Testis (tissue), 3 donors: ENCODE measurements around the gene MRPS17. TPM values are rescaled to one million over a fixed set of nuclear protein-coding genes. Genes with fewer than 3 reads are reported as not detected.

Experiments
- DNase-seq: peaks from one replicate; pipeline ENCODE4 v3.0.0-alpha.2; 2019
- H3K27ac ChIP-seq, 2 donors: fragments of 200-600 bp; sonication (generic); one replicate each; pipeline ENCODE4 v1.5.1; 2019
- H3K27me3 ChIP-seq: fragments of 200-600 bp; sonication (generic); one replicate; pipeline ENCODE4 v1.5.1; 2019
- H3K36me3 ChIP-seq: fragments of 200-600 bp; sonication (generic); one replicate; pipeline ENCODE4 v1.5.1; 2017; ENCODE audit warnings: low read depth; ENCODE audit errors: missing control alignments
- H3K4me1 ChIP-seq: fragments of 200-600 bp; sonication (generic); one replicate; pipeline ENCODE4 v1.5.1; 2019
- H3K4me3 ChIP-seq, 2 donors: fragments of 200-600 bp; sonication (generic); one replicate each; pipeline ENCODE4 v1.5.1; 2017 to 2019
- H3K9me3 ChIP-seq: fragments of 200-600 bp; sonication (generic); one replicate; pipeline ENCODE4 v1.5.1; 2017
- POLR2A ChIP-seq: fragments of 450-650 bp; IDR thresholded peaks from one replicate; pipeline ENCODE4 v1.6.1; 2017; ENCODE audit warnings: antibody characterized with exemption, mild to moderate bottlenecking, moderate library complexity
- WGBS, 2 donors: methylation state at CpG; one replicate each; pipeline ENCODE4 v1.1.5; 2018; 5-methylcytosine and 5-hydroxymethylcytosine counted together
- intact Hi-C: fragments of 100-400 bp; cut with DNase I; formaldehyde crosslinking; loops from one replicate; pipeline ENCODE4 v1.15.1; 2023; ENCODE audit warnings: low total_unique reads
- polyA plus RNA-seq: library from polyadenylated mRNA; stranded (reverse); fragments of 350-450 nt; fragmentation: Illumina TruSeq; extraction: RNeasy Lipid Tissue Mini Kit (QIAGEN cat#74804); gene quantifications from one replicate; pipeline ENCODE4 v1.2.3, GENCODE V29; 2014; ENCODE audit warnings: low read depth, low replicate concordance; ENCODE audit not compliant: insufficient read depth
- total RNA-seq, 2 donors: library from RNA; depleted of rRNA; stranded (reverse); fragments of >200 nt; gene quantifications; one replicate each; pipeline ENCODE4 v1.2.3, GENCODE V29; 2016
- TF ChIP-seq, protein P1 (sequence below), 3 experiments: fragments of 450-650 bp in 2 of 3; fragments of 200-600 bp in 1 of 3; sonication (generic) in 1 of 3; IDR thresholded peaks; one replicate each; pipeline ENCODE4 v1.5.1; 2016 to 2019; ENCODE audit warnings: antibody characterized with exemption in 3 of 3, mild to moderate bottlenecking in 2 of 3, moderate library complexity in 1 of 3

Gene MRPS17
- total and polyA plus RNA-seq, 3 donors from 2014 or later: 8.9 to 19.7 (median 10.7) TPM

DNA sequence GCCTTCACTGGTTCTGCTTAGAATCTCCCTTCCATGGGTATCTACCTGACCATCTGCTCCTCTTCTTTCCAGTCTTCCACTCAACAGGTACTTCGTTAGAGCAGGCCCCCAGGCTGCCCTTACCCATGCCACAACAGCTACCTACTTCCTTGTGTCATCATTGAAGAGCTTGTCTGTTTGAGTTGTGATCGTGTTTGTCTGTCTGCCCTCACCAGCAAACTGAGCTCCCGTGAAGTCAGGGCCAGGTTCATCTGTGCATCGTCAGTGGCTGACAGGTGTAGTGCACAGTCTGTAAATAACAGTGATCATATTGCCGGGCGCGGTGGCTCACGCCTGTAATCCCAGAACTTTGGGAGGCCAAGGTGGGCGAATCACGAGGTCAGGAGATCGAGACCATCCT is 17.7 kb downstream of the MRPS17 start:
- Histone ChIP-seq H3K4me3 (no peak overlapping the region), H3K4me1 (peaks cover 13% of the 10 kb centered on the region), H3K27ac (no peak overlapping the region), H3K36me3 (no peaks in the 10 kb centered on the region), H3K27me3 (no peaks in the 10 kb centered on the region), H3K9me3 (no peaks in the 10 kb centered on the region)
- TF ChIP-seq, protein P1, sequence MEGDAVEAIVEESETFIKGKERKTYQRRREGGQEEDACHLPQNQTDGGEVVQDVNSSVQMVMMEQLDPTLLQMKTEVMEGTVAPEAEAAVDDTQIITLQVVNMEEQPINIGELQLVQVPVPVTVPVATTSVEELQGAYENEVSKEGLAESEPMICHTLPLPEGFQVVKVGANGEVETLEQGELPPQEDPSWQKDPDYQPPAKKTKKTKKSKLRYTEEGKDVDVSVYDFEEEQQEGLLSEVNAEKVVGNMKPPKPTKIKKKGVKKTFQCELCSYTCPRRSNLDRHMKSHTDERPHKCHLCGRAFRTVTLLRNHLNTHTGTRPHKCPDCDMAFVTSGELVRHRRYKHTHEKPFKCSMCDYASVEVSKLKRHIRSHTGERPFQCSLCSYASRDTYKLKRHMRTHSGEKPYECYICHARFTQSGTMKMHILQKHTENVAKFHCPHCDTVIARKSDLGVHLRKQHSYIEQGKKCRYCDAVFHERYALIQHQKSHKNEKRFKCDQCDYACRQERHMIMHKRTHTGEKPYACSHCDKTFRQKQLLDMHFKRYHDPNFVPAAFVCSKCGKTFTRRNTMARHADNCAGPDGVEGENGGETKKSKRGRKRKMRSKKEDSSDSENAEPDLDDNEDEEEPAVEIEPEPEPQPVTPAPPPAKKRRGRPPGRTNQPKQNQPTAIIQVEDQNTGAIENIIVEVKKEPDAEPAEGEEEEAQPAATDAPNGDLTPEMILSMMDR (IDR thresholded peaks at IDR 0.05): no peak
- no peak for TF ChIP-seq POLR2A
- intact Hi-C loops: no loop called here
- WGBS, 2 donors: 88 to 93% methylated on average over 6 to 11 of the region's 11 CpGs
- no peak for DNase-seq

DNA sequence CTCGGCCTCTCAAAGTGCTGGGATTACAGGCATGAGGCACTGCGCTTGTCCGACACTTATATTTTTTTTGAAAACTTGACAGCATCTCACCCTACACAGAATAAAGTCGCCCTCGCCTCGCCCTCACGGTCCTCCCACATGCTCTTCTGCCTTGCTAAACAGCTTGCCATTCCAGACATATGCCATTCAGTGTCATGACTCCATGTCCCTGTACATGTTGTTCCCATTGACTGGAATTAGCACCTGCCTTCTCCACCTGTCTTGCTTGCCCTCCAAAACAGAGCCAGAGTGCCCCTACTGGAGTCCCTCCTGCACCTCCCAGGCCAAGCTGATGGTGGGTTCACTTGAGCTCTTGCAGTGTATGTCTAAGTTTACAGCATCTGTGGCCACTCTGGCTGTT is 18.9 kb downstream of the MRPS17 start:
- Histone ChIP-seq H3K4me1 (peaks cover 9% of the 10 kb centered on the region), H3K4me3 (no peak overlapping the region), H3K27me3 (no peaks in the 10 kb centered on the region), H3K27ac (no peak overlapping the region), H3K36me3 (no peaks in the 10 kb centered on the region), H3K9me3 (no peaks in the 10 kb centered on the region)
- TF ChIP-seq POLR2A: no peak
- TF ChIP-seq, protein P1 (IDR thresholded peaks at IDR 0.05): no peak
- intact Hi-C loops: no loop called here
- WGBS, 2 donors: 85 to 86% methylated on average over 6 to 7 of the region's 7 CpGs
- DNase-seq: no peak

DNA sequence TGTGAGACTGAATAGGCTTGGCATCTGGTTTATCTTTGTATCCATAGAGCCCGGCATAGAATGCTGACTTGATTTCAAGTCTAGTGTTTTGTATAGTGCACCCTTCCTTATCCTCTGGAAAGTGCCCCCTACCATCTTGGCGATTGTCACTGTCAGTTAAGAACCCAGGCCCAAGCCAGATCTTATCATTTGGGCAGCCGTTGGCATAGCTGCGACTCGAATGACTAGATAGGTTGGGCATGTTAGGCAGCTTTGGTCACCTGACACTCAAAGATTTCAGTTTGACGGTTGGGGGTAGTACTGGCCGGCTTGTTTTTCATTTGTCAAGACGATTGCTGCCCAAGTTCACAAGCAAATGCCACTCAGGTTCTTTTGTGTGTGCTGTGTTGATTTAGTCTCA is 19.3 kb downstream of the MRPS17 start:
- TF ChIP-seq, protein P1 (IDR thresholded peaks at IDR 0.05): no peak
- TF ChIP-seq POLR2A: no peak
- Histone ChIP-seq H3K9me3 (no peaks in the 10 kb centered on the region), H3K27me3 (no peaks in the 10 kb centered on the region), H3K4me3 (no peak overlapping the region), H3K36me3 (no peaks in the 10 kb centered on the region), H3K27ac (no peak overlapping the region), H3K4me1 (peaks cover 4% of the 10 kb centered on the region)
- WGBS, 2 donors: 71 to 82% methylated on average over 8 of the region's 8 CpGs
- intact Hi-C loops: no loop called here
- no peak for DNase-seq

DNA sequence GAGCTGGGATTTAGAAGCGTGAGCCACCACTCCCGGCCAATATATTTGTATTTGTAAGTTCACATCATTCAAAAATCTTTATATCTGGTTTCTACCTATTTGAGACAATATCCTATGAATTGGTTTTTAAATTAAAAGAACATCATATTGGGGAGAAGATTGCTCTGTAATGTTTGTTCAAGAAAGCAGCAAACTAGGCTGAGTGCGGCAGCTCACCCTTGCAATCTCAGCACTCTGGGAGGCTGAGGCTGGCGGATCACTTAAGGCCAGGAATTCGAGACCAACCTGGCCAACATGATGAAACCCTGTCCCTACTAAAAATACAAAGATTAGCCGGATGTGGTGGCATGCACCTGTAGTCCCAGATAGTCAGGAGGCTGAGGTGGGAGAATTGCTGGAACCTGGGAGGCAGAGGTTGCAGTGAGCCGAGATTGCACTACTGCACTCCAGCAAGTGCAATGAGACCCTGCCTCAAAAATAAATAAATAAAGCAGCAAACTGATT is 22.1 kb downstream of the MRPS17 start:
- Histone ChIP-seq H3K9me3 (no peaks in the 10 kb centered on the region), H3K4me1 (peaks cover 2% of the 10 kb centered on the region), H3K27me3 (no peaks in the 10 kb centered on the region), H3K36me3 (no peaks in the 10 kb centered on the region), H3K27ac (no peak overlapping the region), H3K4me3 (no peak overlapping the region)
- no peak for DNase-seq
- intact Hi-C loops: no loop called here
- WGBS, 2 donors: 94 to 96% methylated on average over 7 of the region's 7 CpGs
- TF ChIP-seq, protein P1 (IDR thresholded peaks at IDR 0.05): no peak
- TF ChIP-seq POLR2A: no peak

DNA sequence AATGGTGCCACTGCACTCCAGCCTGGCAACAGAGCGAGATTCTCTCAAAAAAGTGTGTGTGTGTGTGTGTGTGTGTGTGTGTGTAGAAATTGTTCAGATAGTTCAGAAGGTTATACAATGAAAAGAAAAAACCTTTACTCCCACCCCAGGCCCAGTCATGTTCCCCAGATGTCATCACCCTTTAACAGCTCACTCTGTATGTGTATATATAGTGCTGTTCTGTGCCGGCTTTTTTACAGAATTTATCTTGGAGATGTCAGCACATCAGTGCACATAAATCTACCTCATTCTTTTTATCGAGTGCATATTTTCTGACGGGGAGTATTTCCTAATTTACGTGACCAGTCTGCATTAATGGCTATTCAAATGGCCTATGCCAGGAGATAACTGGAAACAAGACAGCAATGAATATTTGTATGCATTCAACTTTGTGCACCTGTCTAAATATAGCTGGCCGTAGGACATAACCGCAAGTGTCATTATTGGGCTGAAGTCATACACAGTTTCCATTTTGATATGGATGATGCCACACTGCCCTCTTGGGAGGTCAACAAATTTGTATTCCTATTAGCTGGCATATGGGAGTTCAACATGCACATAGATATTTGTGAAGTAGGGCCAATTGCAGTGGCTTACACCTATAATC is 24.4 kb downstream of the MRPS17 start:
- H3K36me3 ChIP-seq: no peaks in the 10 kb centered on the region
- no peaks in the 10 kb centered on the region for H3K4me1 ChIP-seq
- intact Hi-C loops: no loop called here
- TF ChIP-seq POLR2A: no peak
- TF ChIP-seq, protein P1 (IDR thresholded peaks at IDR 0.05): no peak
- 75 to 80% methylated on average over 7 of the region's 7 CpGs for WGBS, 2 donors
- no peaks in the 10 kb centered on the region for H3K27me3 ChIP-seq
- no peak overlapping the region for H3K4me3 ChIP-seq
- no peak overlapping the region for H3K27ac ChIP-seq
- DNase-seq: no peak
- H3K9me3 ChIP-seq: no peaks in the 10 kb centered on the region
